HG03520 (cell line): ENCODE measurements around the gene AQP12B.

Experiments
- ATAC-seq: cut with Tn5 transposase; IDR thresholded peaks from one replicate; pipeline ENCODE4 v1.9.1; 2021; ENCODE audit warnings: mild to moderate bottlenecking, moderate library complexity; ENCODE audit not compliant: unreplicated experiment

The AQP12B gene

DNA sequence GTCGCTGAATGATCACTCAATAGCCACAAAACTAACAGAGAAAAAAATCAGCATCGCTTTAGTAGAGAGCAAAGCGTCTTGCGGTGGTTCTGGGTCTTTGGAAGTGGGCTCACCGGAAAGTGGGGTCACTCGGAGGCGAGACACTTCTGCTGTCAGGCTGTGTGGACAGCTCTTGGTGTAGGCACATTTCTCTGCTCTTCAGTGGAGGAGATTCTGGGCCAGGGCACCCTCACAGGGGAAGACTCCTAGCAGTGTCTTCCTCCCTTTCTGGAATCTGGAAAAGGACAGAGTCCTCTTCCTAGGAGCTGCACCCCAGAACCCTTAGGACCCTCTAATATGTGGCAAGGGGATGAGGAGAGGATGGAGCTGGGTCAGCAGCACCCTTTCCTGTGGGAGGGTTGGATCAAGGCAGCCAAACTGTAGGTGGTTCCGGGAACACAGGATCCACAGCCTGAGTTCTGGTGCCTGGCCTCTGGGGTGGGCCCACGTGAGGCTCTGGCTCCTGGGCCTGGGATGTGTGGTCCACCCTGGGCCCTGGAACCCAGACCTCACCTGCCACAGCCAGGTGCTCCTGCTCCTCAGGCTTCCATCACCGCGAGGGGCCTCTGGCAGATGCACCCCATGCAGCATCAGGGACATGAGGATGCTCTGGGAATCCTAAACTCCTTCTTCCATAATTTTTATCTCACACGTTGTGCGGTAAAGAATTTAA is 32.3 kb downstream of the AQP12B start:
- ATAC-seq, result no peak

- no peak for ATAC-seq
Measured at GRCh38 chr2:240649331-240649730, 33.4 kb downstream of the AQP12B start.

GRCh38 chr2:240648650-240649275 is 33.9 kb downstream of the AQP12B start:
- no peak for ATAC-seq

GRCh38 chr2:240648155-240648649 is 34.5 kb downstream of the AQP12B start:
- no peak for ATAC-seq

GRCh38 chr2:240647503-240648154 is 35.1 kb downstream of the AQP12B start:
- no peak for ATAC-seq

- ATAC-seq, result no peak
Measured at GRCh38 chr2:240646900-240647502, 35.7 kb downstream of the AQP12B start.

- no peak for ATAC-seq
Measured at GRCh38 chr2:240646176-240646899, 36.3 kb downstream of the AQP12B start.

- ATAC-seq, result no peak
Measured at GRCh38 chr2:240645801-240646175, 36.9 kb downstream of the AQP12B start.

- no peak for ATAC-seq
Measured at GRCh38 chr2:240645346-240645745, 37.3 kb downstream of the AQP12B start.

DNA sequence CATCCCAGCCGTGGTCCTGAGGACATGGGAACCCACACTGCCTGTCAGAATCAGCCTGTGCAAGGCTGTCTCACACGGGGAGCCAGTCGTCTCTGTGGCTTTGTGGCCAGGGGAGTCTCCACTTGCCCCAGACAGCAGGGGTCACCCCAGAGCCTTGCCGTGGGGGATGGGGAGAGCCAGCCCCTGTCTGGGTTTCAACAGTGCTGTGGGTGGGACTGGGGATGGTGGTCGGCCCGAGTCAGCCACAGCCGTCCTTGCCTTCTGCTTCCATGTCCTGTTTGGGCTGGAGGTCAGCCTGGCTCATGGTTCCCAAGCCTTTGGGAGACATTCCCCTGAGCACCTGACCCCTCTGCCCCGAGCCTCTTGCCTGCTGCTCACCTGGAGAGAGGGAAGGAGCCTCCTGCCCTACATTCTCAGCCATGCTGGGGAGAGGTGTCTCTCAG is 37.8 kb downstream of the AQP12B start:
- no peak for ATAC-seq

- no peak for ATAC-seq
Measured at GRCh38 chr2:240644171-240644651, 38.5 kb downstream of the AQP12B start.

- no peak for ATAC-seq
Measured at GRCh38 chr2:240643811-240644150, 38.9 kb downstream of the AQP12B start.

DNA sequence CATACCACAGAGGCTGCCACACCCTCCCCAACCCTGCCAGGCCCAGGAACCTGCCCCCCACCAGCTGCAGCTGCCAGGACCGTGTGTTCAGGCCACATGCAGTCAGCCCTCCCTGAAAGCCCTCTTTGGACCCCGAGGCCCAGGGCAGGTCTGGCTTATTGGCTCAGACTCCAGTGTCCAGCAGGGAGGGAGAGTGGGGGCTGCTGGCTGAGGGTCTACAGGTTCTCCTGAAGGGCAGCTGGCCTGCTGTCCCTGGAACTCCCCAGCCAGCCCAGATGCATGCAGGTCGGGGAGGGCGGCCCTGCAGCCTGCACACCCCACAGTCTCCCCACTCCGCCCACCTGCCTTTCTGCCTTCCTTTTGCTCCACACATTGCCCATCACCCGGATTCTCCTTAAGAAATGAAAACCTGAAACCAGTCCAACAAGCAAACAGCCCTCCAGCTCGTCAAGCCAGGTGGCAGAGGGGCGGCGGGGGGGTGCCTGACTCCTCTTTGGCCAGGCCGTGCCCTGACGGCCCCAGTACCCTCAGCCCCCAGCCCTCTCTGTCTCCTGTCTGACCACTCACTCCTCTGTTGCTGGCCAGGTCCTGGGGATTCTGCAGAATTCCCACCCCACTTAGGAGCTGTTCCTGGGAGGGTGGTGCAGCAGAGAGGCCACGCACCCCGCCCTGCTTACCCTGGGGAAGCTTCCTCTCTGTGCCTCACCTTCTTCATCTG is 39.4 kb downstream of the AQP12B start:
- ATAC-seq, result no peak

- ATAC-seq, result no peak
Measured at GRCh38 chr2:240642806-240643092, 39.9 kb downstream of the AQP12B start.

DNA sequence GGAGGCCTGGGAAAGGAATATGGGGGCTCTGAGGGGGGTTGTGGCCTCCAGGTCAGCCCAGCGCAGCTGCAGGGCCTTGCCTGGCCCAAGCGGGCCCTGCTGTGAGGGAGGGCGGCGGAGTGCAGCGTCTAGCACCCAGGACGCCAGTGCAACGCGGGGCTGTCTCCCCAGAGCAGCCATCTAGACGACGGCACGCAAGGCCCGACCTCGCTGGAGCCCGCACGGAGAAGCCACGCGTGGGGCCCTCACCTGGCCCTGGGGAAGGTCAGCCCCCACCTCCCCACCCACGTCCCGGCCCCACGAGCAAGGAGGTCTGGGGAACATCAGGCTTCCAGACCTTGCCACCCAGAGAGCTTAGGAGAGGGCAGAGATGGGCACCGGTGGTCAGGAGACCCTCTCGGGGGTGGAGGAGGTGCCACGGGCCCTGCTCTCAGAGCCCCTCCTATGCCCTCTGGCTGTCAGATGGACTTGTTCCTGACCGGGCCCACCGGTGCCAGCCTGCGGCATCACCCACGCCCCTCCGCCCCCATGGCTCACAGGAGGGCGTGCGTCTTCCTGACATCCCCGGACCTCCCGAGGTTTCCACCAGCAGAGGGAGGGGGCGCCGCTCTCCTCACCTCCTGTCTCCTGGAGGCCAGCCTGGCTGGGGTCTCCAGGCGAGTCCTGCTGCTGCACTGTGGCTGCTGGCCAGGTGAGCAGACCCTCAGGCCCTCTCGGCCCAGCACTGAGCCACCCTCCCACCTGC is 40.5 kb downstream of the AQP12B start:
- no peak for ATAC-seq

GRCh38 chr2:240640939-240641338 is 41.7 kb downstream of the AQP12B start:
- no peak for ATAC-seq

DNA sequence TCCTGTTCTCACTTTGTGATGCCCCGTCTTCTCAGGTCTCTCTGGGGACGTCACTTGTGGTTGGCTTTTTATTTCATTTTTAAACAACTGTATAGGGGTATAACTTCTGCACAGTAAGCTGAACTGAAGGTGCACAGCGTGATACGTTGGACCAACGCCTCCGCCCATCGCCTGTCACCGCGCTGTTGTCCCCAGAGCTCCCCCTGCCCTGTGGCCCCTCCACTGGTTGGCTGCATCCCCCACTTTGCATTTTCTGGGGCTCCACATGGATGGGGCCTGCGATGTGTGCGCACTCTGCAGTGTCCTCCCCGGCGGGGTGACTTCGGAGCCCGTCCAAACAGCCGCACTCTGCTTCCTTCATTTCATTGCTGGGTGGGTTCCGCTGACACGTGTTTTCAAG is 43.1 kb downstream of the AQP12B start:
- ATAC-seq, result no peak

DNA sequence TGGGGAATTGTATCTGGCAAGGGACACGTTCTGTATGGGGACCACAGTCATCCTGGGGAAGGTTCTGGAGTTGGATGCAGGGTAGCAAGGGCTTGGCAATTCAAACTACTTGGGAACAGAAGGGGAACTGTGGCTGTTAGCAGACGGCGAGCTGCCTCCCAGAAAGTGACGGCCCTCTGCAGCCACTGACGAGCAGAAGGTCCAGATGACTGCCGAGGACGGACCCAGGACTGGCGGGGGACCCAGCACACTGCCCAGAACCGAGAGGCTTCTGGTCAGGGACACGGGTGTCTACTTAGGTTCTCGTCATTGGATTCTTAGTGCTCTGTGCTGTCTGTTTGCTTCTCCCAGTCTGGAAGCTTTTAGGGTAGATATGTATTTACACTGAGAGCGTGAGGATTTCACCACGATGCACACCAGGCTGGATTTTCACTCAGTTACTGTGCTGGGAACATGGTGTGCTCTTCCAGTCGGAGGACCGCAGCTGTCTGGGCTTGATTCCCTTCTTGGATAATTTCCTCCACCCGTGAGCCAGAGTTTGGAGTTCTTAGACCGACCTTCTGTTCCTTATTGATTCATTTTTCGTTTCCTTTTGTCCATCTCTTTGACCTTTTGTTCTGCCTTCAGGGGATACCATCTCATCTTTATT is 44.0 kb downstream of the AQP12B start:
- no peak for ATAC-seq

GRCh38 chr2:240637901-240638345 is 44.8 kb downstream of the AQP12B start:
- ATAC-seq, result no peak
